Stimulated activated CD8-positive, alpha-beta memory T cell treated with anti-CD3 and anti-CD28 coated beads, Interleukin-7, amount 100 ng/mL, for 4 hours (primary cell): Measurements from ENCODE around the gene ADCY10.
"Not testable (repeated sequence)": the region's sequence is repeated elsewhere in the genome, so short reads cannot be mapped to it uniquely, and the experiment has no call there.

Experiments
- DNase-seq, 2 donors: peaks; one replicate each; pipeline ENCODE4 v3.0.0-alpha.2; 2020; ENCODE audit warnings: low read depth in 2 of 2

The ADCY10 gene

DNA sequence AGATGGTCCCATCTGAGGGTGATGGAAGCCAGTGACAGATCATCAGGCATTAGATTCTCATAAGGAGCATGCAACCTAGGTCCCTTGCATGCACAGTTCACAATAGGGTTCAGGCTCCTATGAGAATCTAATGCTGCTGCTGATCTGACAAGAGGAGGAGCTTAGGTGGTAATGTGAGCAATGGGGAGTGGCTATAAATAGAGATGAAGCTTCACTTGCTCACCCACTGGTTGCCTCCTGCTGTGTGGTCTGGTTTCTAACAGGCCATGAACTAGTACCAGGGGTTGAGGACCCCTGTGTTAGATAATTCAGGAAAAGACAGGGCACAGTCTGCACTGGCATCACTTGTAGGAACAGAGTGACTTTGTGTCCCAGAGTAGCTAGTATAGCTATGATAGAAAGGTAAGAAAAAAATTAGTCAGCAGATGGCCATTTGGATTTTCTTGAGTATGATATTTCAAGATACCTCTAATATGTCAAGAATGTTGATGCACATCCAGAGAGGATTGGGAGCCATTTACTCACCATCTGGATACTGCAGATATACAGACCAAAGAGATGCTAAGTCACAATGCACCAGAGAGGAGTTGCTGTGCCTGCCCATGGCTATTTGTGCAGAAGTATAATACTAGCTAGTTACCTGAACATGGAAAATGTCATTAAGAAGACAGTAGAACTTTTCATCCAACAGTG, 53.6 kb downstream of the ADCY10 start:
- no peak for DNase-seq

- DNase-seq: no peak
These were observed 57.1 kb downstream of the ADCY10 start for GRCh38 chr1:167856711-167857418.

GRCh38 chr1:167854184-167854583, 59.8 kb downstream of the ADCY10 start:
- no peak for DNase-seq

DNA sequence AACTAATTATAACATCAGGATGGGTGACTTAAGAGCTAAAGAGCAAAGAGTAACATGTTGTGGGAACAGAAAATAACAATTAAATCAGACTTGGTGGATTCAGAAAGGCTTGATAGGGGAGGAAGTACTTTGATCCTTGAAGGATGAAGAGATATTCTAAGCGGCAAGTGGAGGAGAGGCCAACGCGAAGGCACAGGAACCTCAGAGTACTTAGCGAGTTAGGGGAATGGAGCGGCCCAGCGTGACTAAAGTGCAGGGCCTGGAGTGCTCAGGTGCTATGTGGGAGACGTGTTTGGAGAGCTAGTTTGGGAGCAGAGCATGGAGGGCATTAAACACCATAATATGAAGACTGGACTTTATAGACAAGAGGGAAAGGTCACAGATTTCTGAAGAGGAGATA, 64.3 kb downstream of the ADCY10 start:
- no peak for DNase-seq

DNA sequence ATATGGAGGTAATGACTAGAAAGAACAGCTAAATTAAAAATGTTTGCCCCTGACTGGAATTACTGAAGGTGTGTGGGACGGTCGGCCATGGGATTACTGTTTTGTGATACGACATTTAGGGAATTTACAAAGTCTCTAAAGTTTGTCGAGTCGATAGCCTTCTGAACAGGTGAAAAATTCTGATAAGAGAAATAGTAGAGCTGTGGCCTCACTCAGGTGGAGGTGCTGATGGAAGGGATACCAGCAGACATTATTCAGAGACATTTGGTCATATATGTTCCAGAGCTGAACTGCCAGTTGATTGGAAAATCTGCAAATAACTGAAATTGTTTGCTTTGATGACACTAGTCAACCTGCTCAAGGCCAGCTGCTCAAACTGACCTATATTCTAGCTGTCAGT, 71.1 kb downstream of the ADCY10 start:
- DNase-seq: no peak

GRCh38 chr1:167841530-167841929, 72.4 kb downstream of the ADCY10 start:
- DNase-seq: no peak

- no peak for DNase-seq
These were observed 74.9 kb downstream of the ADCY10 start for GRCh38 chr1:167839009-167839408.

- DNase-seq: no peak
These were observed 76.6 kb downstream of the ADCY10 start for GRCh38 chr1:167837326-167837725.

DNA sequence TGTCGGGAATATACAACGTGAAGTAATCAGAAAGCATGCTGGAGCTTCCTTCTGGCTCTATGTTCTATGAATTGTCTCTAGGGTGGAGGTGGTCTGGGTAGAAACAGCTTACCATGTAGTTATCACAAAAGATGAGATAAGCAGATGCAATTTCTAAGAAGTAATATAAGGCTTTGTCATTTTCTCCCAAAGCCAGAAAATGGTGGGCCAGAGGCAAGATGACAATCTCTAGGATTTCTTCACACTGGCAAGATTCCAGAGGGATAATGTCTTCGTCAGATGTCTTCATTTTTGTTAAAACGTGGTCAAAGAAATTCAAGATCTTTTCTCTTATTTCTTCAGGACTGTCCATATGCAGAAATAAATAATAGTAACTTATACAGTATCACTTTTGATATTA, 77.7 kb downstream of the ADCY10 start:
- DNase-seq: no peak

GRCh38 chr1:167833904-167834303, 80.0 kb downstream of the ADCY10 start:
- no peak for DNase-seq

DNA sequence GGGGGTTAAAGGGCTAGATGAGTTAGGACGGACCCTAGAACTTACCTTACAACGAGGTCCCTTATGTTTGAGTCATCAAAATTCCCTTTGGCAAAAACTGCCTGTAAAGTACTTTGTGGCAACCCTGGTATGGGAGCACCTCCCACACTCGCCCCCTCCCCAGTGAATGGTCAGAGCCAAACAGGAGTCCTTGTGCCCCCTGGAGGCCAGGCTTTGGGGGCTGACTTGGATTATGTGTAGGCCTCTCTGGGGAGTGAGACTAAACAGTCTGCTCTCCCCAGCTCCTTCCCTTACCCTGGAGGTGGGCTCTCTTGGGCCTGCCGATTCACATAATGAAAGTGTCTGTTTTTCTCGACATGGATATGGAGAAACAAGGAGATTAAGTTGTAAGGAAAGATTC, 81.2 kb downstream of the ADCY10 start:
- DNase-seq: no peak

DNA sequence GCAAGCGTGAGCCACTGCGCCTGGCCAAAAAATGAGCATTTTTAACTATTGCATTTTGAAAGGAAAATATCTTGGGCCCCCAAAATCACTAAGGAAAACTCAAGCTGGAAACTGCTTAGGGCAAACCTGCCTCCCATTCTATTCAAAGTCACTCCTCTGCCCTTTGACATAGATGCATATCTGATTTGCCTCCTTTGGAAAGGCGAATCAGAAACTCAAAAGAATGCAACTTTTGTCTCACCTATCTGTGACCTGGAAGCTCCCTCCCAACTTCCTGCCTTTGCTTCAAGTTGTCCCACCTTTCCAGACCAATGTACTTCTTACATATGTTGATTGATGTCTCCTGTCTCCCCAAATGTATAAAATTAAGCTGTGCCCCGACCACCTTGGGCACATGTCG, 83.3 kb downstream of the ADCY10 start:
- not testable (repeated sequence) for DNase-seq

GRCh38 chr1:167829868-167830267, 84.1 kb downstream of the ADCY10 start:
- DNase-seq: no peak

DNA sequence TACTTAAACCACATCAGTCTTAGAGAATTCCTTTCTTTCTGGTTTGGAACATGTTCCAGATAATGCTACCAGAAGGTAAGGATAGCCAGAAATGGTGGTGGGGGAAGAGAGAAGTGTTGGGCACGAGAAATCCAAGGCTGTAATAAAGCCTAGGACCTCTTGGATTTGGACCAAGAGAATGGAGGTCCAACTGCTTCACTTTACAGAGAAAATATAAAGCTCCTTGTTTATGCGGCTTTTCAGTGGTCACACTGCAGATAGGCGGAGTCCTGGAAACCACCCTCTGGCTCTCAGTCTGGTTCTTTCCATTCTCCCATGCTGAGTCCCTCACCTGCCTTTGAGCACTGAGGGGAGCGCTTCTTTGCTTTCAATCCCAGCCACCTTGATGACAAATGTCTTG, 87.8 kb downstream of the ADCY10 start:
- DNase-seq: no peak

DNA sequence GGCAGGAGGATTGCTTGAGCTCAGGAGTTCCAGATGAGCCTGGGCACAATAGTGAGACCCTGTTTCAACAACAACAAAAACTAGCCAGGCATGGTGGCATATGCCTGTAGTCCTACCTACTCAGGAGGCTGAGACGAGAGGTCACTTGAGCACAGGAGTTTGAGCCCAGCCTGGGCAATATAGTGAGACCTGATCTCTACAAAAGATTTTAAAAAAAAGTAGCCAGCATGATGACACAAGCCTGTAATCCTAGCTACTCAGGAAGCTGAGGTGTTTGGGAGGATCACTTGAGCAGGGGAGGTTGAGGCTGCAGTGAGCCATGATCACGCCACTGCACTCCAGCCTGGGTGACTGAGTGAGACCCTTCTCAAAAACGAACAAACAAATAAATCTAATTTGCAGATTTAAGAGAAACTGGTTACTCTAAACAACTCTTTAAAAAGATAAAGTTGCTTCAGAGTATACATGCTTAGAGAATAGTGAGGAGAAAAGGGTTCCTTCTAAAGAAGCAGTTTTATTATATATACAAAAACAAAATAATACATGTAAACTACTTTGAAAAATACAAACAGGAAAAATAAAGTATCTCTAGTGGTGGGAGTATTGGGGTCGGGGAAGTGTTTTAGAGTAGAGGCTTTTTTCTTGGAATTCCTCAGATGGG, 88.4 kb downstream of the ADCY10 start:
- DNase-seq: no peak

GRCh38 chr1:167824163-167824794, 89.7 kb downstream of the ADCY10 start:
- DNase-seq: no peak

DNA sequence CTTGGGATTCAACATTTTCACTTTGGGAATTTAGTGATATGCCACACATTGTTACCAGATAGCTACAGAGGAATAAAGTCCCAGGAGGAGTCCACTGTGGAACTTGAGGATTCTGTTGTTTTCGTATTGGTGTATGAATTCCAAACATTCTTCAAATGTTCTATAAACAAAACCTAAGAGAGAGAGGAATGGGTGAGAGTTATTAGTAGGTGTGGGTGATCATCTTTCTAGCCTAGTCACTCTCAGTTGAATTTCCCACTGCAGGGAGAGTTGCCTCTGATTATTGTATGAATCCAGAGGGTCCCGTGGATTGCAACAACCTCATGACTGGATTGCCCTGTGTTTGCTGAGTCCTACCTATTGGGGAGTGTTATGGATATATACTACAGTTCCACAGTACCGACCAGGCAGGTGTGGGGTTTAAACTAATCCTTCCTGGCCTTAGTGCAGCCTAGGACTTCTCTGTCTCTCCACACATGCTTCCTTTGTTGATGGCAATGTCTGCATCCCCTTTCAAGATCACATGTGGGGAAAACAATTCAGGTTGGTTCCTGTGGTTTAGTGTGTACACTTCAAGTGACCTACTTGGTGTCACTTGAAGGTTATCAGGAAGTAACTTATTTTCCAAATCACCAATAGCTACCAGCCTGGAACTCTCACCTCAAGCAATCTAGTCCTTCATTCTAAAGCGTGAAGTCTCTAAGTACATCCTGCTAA, 91.8 kb downstream of the ADCY10 start:
- DNase-seq: no peak

- no peak for DNase-seq
These were observed 92.6 kb downstream of the ADCY10 start for GRCh38 chr1:167821356-167821685.

- DNase-seq: no peak
These were observed 93.1 kb downstream of the ADCY10 start for GRCh38 chr1:167820684-167821355.

- no peak for DNase-seq
These were observed 93.9 kb downstream of the ADCY10 start for GRCh38 chr1:167819849-167820683.

GRCh38 chr1:167815650-167816049, 98.3 kb downstream of the ADCY10 start:
- no peak for DNase-seq
